K562 (cell line): ENCODE data around the gene NSDHL. TPM values are rescaled to one million over a fixed set of nuclear protein-coding genes. Genes with fewer than 3 reads are reported as not detected.

Source experiments
- ATF7 ChIP-seq: fragments of 450-650 bp; IDR thresholded peaks from 2 replicates; pipeline ENCODE4 v1.7.1; 2014; ENCODE audit warnings: mild to moderate bottlenecking, moderate library complexity
- FOXJ2 ChIP-seq: fragments of 200-800 bp; sonication (Bioruptor generic); IDR thresholded peaks from 2 replicates; pipeline ENCODE4 v1.6.1; 2016; ENCODE audit warnings: missing genetic modification characterization, missing compliant biosample characterization
- GATAD2B ChIP-seq: fragments of 450-650 bp; IDR thresholded peaks from 2 replicates; pipeline ENCODE4 v1.6.1; 2017; ENCODE audit warnings: mild to moderate bottlenecking, borderline replicate concordance
- KDM5B ChIP-seq: fragments of 200-600 bp; sonication (generic); IDR thresholded peaks from 2 replicates; pipeline ENCODE4 v1.6.1; 2012; ENCODE audit warnings: low read depth, mild to moderate bottlenecking, moderate library complexity, low read length, control low read depth, inconsistent platforms; ENCODE audit not compliant: insufficient replicate concordance
- L3MBTL2 ChIP-seq: fragments of 450-650 bp; IDR thresholded peaks from 2 replicates; pipeline ENCODE4 v1.6.1; 2016; ENCODE audit warnings: mild to moderate bottlenecking, moderate library complexity
- MBD2 ChIP-seq: sonication (generic); IDR thresholded peaks from 2 replicates; pipeline ENCODE4 v1.6.1; 2016; ENCODE audit warnings: low read depth, borderline replicate concordance
- MEIS2 ChIP-seq: fragments of 450-650 bp; IDR thresholded peaks from 2 replicates; pipeline ENCODE4 v1.6.1; 2014; ENCODE audit warnings: mild to moderate bottlenecking; ENCODE audit not compliant: partially characterized antibody
- PURB ChIP-seq: sonication (generic); formaldehyde crosslinking; IDR thresholded peaks from 2 replicates; pipeline ENCODE4 v1.9.0; 2021; ENCODE audit warnings: low read depth, mild to moderate bottlenecking, missing genetic modification reagents
- SMC3 ChIP-seq: conservative IDR thresholded peaks from 2 replicates; pipeline ENCODE4 v1.6.1; 2011; ENCODE audit warnings: low read depth, low read length, improper control_type of control experiment; ENCODE audit not compliant: insufficient read depth
- SP1 ChIP-seq: sonication (generic); formaldehyde crosslinking; IDR thresholded peaks from 2 replicates; pipeline ENCODE4 v1.8.1; 2022; ENCODE audit warnings: mild to moderate bottlenecking, missing genetic modification reagents
- ZNF232 ChIP-seq: sonication (generic); formaldehyde crosslinking; IDR thresholded peaks from 2 replicates; pipeline ENCODE4 v1.8.0; 2022; ENCODE audit warnings: mild to moderate bottlenecking, missing genetic modification reagents
- ZNF561 ChIP-seq: fragments of 450-650 bp; formaldehyde crosslinking; conservative IDR thresholded peaks from 2 replicates; pipeline ENCODE4 v1.4.0; 2020; ENCODE audit warnings: mild to moderate bottlenecking, moderate library complexity
- polyA plus RNA-seq, 8 experiments: library from polyadenylated mRNA; depleted of rRNA in 4 of 8; stranded (reverse) in 5 of 8; unstranded in 3 of 8; fragments of >200 nt; fragmentation: Nextera tagmentation in 2 of 8; fragmentation: Illumina TruSeq in 1 of 8; extraction: Ambion mirVana in 2 of 8; extraction: Trizol in 1 of 8; gene quantifications; 2 replicates each; pipeline versions ENCODE4 v1.2.1 to v1.2.3, GENCODE V29; 2011 to 2014; ENCODE audit warnings: inconsistent platforms in 1 of 8, missing spikeins in 1 of 8
- total RNA-seq, 7 experiments: library from RNA; depleted of rRNA in 6 of 7; stranded (reverse); fragments of >200 nt in 6 of 7; fragmentation: Illumina TruSeq in 2 of 7; extraction: Trizol in 2 of 7; gene quantifications; 2 replicates each; pipeline versions ENCODE4 v1.2.1 to v1.2.3, GENCODE V29; 2011 to 2021; ENCODE audit warnings: low replicate concordance in 1 of 7
- TF ChIP-seq, protein P1 (sequence below): sonication (generic); formaldehyde crosslinking; IDR thresholded peaks from 2 replicates; pipeline ENCODE4 v1.8.0; 2022; ENCODE audit warnings: mild to moderate bottlenecking, missing genetic modification reagents
- TF ChIP-seq, protein P2 (sequence below): fragments of 200-800 bp; sonication (Bioruptor generic); IDR thresholded peaks from 2 replicates; pipeline ENCODE4 v1.6.1; 2017; ENCODE audit warnings: missing genetic modification characterization, missing compliant biosample characterization
- TF ChIP-seq, protein P3 (sequence below): fragments of 250-450 bp; sonication (Bioruptor Pico); IDR thresholded peaks from 2 replicates; pipeline ENCODE4 v1.6.1; 2021; ENCODE audit warnings: mild to moderate bottlenecking
- TF ChIP-seq, protein P4 (sequence below): fragments of 200-800 bp; sonication (Bioruptor generic); IDR thresholded peaks from 2 replicates; pipeline ENCODE4 v1.6.1; 2017; ENCODE audit warnings: missing genetic modification characterization, missing compliant biosample characterization

The NSDHL gene
- total and polyA plus RNA-seq, 9 of the 15 experiments (the other 6 are each of a cell fraction or from before 2014, with no cell fraction given): 22.5 to 63.4 (median 40.8) TPM

DNA sequence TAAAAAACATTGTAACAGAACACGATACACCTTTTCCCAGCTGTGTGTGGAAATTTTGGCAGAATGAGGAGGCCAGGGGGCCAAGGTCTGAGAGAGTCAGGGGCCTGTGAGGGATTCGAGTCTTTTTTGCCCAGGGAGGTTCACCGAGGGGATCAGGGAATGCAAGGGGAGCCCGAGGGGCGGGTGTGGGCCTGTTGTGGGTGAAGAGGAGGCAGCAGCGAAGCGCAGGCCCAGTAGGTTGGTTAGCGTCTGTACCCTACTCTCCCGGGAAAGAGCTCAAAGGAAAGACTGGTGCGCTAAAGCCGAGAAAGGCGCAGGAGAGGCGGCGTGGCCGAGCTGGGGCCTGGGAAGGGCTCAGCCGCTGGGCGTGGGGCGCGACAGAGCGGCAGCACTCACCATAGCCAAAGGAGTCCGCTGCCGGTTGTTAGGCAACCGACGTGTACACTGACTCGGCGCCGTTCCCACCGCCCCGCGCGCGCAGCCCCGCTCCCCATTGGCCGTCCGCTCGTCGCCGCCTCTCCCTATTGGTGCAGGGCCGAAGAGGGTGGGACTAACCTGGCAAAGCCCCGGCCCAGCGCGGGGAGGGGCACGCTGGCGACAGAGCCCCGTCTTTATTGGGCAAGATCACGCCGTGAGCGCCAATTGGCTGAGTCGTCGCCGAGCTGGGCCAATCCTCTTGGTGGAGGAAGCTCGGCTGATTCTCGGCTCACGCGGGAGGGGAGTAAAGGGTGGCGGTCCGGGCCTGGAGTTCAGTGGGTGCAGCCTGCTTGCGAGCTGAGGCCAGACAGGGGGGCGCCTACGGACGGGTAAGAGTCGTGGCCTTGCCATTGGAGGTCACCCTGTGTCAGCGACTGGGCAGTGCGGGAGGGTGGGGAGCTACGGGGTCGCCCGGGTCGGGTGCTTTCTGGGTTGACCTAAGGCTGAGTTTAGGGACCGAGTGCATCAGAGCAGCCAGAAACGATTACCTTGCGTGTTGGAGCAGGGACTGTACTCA, at the start of gene NSDHL, which contains the start of gene CETN2 (continued):
- TF ChIP-seq, protein P1, sequence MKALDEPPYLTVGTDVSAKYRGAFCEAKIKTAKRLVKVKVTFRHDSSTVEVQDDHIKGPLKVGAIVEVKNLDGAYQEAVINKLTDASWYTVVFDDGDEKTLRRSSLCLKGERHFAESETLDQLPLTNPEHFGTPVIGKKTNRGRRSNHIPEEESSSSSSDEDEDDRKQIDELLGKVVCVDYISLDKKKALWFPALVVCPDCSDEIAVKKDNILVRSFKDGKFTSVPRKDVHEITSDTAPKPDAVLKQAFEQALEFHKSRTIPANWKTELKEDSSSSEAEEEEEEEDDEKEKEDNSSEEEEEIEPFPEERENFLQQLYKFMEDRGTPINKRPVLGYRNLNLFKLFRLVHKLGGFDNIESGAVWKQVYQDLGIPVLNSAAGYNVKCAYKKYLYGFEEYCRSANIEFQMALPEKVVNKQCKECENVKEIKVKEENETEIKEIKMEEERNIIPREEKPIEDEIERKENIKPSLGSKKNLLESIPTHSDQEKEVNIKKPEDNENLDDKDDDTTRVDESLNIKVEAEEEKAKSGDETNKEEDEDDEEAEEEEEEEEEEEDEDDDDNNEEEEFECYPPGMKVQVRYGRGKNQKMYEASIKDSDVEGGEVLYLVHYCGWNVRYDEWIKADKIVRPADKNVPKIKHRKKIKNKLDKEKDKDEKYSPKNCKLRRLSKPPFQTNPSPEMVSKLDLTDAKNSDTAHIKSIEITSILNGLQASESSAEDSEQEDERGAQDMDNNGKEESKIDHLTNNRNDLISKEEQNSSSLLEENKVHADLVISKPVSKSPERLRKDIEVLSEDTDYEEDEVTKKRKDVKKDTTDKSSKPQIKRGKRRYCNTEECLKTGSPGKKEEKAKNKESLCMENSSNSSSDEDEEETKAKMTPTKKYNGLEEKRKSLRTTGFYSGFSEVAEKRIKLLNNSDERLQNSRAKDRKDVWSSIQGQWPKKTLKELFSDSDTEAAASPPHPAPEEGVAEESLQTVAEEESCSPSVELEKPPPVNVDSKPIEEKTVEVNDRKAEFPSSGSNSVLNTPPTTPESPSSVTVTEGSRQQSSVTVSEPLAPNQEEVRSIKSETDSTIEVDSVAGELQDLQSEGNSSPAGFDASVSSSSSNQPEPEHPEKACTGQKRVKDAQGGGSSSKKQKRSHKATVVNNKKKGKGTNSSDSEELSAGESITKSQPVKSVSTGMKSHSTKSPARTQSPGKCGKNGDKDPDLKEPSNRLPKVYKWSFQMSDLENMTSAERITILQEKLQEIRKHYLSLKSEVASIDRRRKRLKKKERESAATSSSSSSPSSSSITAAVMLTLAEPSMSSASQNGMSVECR (CRISPR knock-in tag): peak; percentile 52; the same call in 1 of the 2 replicates
- TF ChIP-seq MBD2 (peak; percentile 93), GATAD2B (no peak), KDM5B (peak; percentile 83), SMC3 (no peak), SP1 (peak; percentile 89; the same call in 1 of the 2 replicates), FOXJ2 (tag) (peak; percentile 90), MEIS2 (peak; percentile 26), L3MBTL2 (no peak; the same call in 1 of the 2 replicates), ATF7 (peak; percentile 70), PURB (CRISPR knock-in tag) (no peak), ZNF232 (CRISPR knock-in tag) (no peak), ZNF561 (CRISPR knock-in tag) (no peak)
- TF ChIP-seq, protein P2, sequence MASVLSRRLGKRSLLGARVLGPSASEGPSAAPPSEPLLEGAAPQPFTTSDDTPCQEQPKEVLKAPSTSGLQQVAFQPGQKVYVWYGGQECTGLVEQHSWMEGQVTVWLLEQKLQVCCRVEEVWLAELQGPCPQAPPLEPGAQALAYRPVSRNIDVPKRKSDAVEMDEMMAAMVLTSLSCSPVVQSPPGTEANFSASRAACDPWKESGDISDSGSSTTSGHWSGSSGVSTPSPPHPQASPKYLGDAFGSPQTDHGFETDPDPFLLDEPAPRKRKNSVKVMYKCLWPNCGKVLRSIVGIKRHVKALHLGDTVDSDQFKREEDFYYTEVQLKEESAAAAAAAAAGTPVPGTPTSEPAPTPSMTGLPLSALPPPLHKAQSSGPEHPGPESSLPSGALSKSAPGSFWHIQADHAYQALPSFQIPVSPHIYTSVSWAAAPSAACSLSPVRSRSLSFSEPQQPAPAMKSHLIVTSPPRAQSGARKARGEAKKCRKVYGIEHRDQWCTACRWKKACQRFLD (CRISPR knock-in tag): 0 out of 2 replicates have a peak, but pooled peaks have one; percentile 22
- TF ChIP-seq, protein P3, sequence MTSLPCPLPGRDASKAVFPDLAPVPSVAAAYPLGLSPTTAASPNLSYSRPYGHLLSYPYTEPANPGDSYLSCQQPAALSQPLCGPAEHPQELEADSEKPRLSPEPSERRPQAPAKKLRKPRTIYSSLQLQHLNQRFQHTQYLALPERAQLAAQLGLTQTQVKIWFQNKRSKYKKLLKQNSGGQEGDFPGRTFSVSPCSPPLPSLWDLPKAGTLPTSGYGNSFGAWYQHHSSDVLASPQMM (CRISPR knock-in tag): no peak
- TF ChIP-seq, protein P4, sequence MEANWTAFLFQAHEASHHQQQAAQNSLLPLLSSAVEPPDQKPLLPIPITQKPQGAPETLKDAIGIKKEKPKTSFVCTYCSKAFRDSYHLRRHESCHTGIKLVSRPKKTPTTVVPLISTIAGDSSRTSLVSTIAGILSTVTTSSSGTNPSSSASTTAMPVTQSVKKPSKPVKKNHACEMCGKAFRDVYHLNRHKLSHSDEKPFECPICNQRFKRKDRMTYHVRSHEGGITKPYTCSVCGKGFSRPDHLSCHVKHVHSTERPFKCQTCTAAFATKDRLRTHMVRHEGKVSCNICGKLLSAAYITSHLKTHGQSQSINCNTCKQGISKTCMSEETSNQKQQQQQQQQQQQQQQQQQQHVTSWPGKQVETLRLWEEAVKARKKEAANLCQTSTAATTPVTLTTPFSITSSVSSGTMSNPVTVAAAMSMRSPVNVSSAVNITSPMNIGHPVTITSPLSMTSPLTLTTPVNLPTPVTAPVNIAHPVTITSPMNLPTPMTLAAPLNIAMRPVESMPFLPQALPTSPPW: peak; percentile 86
